HepG2 (cell line): ENCODE measurements around the gene NTRK2. TPM values are rescaled to one million over a fixed set of nuclear protein-coding genes. Genes with fewer than 3 reads are reported as not detected.

Experiments
- ATAC-seq: fragments of 200-7000 bp; cut with Tn5 transposase; 3 replicates; pipeline ENCODE4 v1.9.1; 2020; ENCODE audit warnings: mild to moderate bottlenecking, moderate library complexity
- BruUV-seq: library from RNA; stranded (reverse); fragments of 400-500 nt; replicated peaks from 2 replicates; lab custom pipeline; 2021; lab: Mats Ljungman, UMichigan
- CTCF ChIA-PET: fragments of 300-600 bp; formaldehyde crosslinking; extraction: SDS; loops from one replicate; lab custom pipeline; 2021; ENCODE audit warnings: low total read pairs, inconsistent platforms, low intra/inter-chr PET ratio; lab: Yijun Ruan, JAX
- POLR2A ChIA-PET: fragments of 350-600 bp; sonication (Branson Sonifier 250); formaldehyde crosslinking; loops from one replicate; lab custom pipeline; 2020; ENCODE audit warnings: antibody characterized with exemption, inconsistent platforms; lab: Yijun Ruan, JAX
- DNase-seq: peaks from one replicate; pipeline ENCODE4 v3.0.0-alpha.2; 2015; ENCODE audit warnings: low spot score
- FAIRE-seq: peaks from 3 replicates; lab custom pipeline; 2011; peaks lifted over from hg19 to GRCh38; lab: Jason Lieb, UNC
- H2AFZ ChIP-seq: one replicate; pipeline ENCODE4 v1.6.1; 2011; ENCODE audit warnings: low read length, inconsistent platforms
- H3K27ac ChIP-seq: fragments of 300-600 bp; 3 replicates; pipeline ENCODE4 v1.8.0; 2011; ENCODE audit warnings: mixed run types, mild to moderate bottlenecking, mixed read lengths, low read length, inconsistent platforms; ENCODE audit not compliant: insufficient read depth; ENCODE audit errors: extremely low read length
- H3K27me3 ChIP-seq, 2 experiments: fragments of 200-600 bp in 1 of 2; 2 replicates in 1 of 2; 3 replicates in 1 of 2; pipeline versions ENCODE4 v1.6.0 to v1.8.0; 2011; ENCODE audit warnings: low read length in 2 of 2, mild to moderate bottlenecking in 2 of 2, moderate library complexity in 2 of 2, inconsistent platforms in 1 of 2; ENCODE audit not compliant: insufficient read depth in 2 of 2, control insufficient read depth in 1 of 2
- H3K36me3 ChIP-seq, 2 experiments: fragments of 200-600 bp in 1 of 2; replicated peaks in 1 of 2; 2 replicates in 1 of 2; 3 replicates in 1 of 2; pipeline versions ENCODE4 v1.5.1 to v1.8.0; 2011; ENCODE audit warnings: low read length in 2 of 2, inconsistent platforms in 1 of 2; ENCODE audit not compliant: insufficient read depth in 2 of 2, control insufficient read depth in 1 of 2
- H3K4me1 ChIP-seq: 2 replicates; pipeline ENCODE4 v1.5.1; 2012; ENCODE audit warnings: low read length, inconsistent platforms; ENCODE audit not compliant: insufficient read depth
- H3K4me2 ChIP-seq: 2 replicates; pipeline ENCODE4 v1.6.0; 2011; ENCODE audit warnings: low read depth, low read length, inconsistent platforms
- H3K4me3 ChIP-seq, 3 experiments: fragments of 200-600 bp in 1 of 3; sonication (generic), shearing (Covaris generic) in 1 of 3; replicated peaks in 1 of 3; 2 replicates each; pipeline ENCODE4 v1.5.1; 2011 to 2016; ENCODE audit warnings: low read length in 3 of 3, inconsistent platforms in 2 of 3, low read depth in 2 of 3, mild to moderate bottlenecking in 2 of 3, control low read depth in 1 of 3, mixed read lengths in 1 of 3; ENCODE audit not compliant: insufficient read depth in 1 of 3
- H3K79me2 ChIP-seq: one replicate; pipeline ENCODE4 v1.6.1; 2011; ENCODE audit warnings: low read length, inconsistent platforms; ENCODE audit not compliant: insufficient read depth
- H3K9ac ChIP-seq: 2 replicates; pipeline ENCODE4 v1.6.0; 2011; ENCODE audit warnings: mild to moderate bottlenecking, low read depth, low read length, inconsistent platforms; ENCODE audit not compliant: insufficient read depth
- H3K9me3 ChIP-seq: 2 replicates; pipeline ENCODE4 v1.5.1; 2012; ENCODE audit warnings: mild to moderate bottlenecking, low read length
- H4K20me1 ChIP-seq: 2 replicates; pipeline ENCODE4 v1.6.0; 2011; ENCODE audit warnings: inconsistent platforms, mild to moderate bottlenecking, low read length, moderate library complexity; ENCODE audit not compliant: insufficient read depth
- ARNT ChIP-seq: fragments of 450-650 bp; IDR thresholded peaks from 2 replicates; pipeline ENCODE4 v1.6.1; 2017
- HOXA3 ChIP-seq: sonication (generic); formaldehyde crosslinking; IDR thresholded peaks from 2 replicates; pipeline ENCODE4 v1.5.0; 2020; ENCODE audit warnings: missing genetic modification reagents
- JUNB ChIP-seq: sonication (generic); formaldehyde crosslinking; IDR thresholded peaks from 2 replicates; pipeline ENCODE4 v1.8.0; 2022; ENCODE audit warnings: missing genetic modification reagents, mild to moderate bottlenecking, borderline replicate concordance
- KAT8 ChIP-seq: IDR thresholded peaks from 2 replicates; pipeline ENCODE4 v1.6.1; 2016; ENCODE audit warnings: missing genetic modification reagents, missing compliant biosample characterization
- NAIF1 ChIP-seq: sonication (generic); formaldehyde crosslinking; IDR thresholded peaks from 2 replicates; pipeline ENCODE4 v1.5.0; 2020; ENCODE audit warnings: mild to moderate bottlenecking, missing genetic modification reagents, borderline replicate concordance
- PCBP2 ChIP-seq: fragments of 200-400 bp; formaldehyde crosslinking; optimal IDR thresholded peaks from 2 replicates; pipeline ENCODE3; 2018; ENCODE audit warnings: low read length, low read depth; ENCODE audit not compliant: poor library complexity, severe bottlenecking
- SMARCE1 ChIP-seq: fragments of 450-650 bp; IDR thresholded peaks from 2 replicates; pipeline ENCODE4 v1.6.1; 2017; ENCODE audit warnings: borderline replicate concordance
- SYNCRIP ChIP-seq: fragments of 200-400 bp; formaldehyde crosslinking; IDR thresholded peaks from 2 replicates; pipeline ENCODE4 v1.6.1; 2018; ENCODE audit warnings: mild to moderate bottlenecking, low read depth, low read length; ENCODE audit not compliant: insufficient read depth
- TFE3 ChIP-seq: IDR thresholded peaks from 2 replicates; pipeline ENCODE4 v1.6.1; 2016
- THAP11 ChIP-seq: IDR thresholded peaks from 2 replicates; pipeline ENCODE4 v1.6.1; 2016; ENCODE audit warnings: missing biosample characterization, missing genetic modification reagents
- ZC3H4 ChIP-seq: sonication (generic); formaldehyde crosslinking; IDR thresholded peaks from 2 replicates; pipeline ENCODE4 v1.4.0; 2020; ENCODE audit warnings: missing genetic modification reagents, borderline replicate concordance
- ZNF382 ChIP-seq: sonication (generic); formaldehyde crosslinking; IDR thresholded peaks from 2 replicates; pipeline ENCODE4 v1.5.0; 2020; ENCODE audit warnings: missing genetic modification reagents, mild to moderate bottlenecking, borderline replicate concordance
- ZNF441 ChIP-seq: sonication (generic); formaldehyde crosslinking; IDR thresholded peaks from 2 replicates; pipeline ENCODE4 v1.7.0; 2021; ENCODE audit warnings: missing genetic modification reagents, borderline replicate concordance
- WGBS: methylation state at CpG from one replicate; pipeline ENCODE4 v1.1.6; 2017; ENCODE audit warnings: low lambda C conversion rate; 5-methylcytosine and 5-hydroxymethylcytosine counted together
- in situ Hi-C: cut with HindIII; loops from 2 replicates; pipeline ENCODE4 v1.10.0; 2017; ENCODE audit warnings: low pct_unique_long_range_greater_than_20kb; ENCODE audit not compliant: extremely low pct_ligation_motif_present
- intact Hi-C: fragments of 100-400 bp; cut with micrococcal nuclease; formaldehyde crosslinking; loops from one replicate; pipeline ENCODE4 v1.10.0; 2022; ENCODE audit not compliant: unreplicated experiment
- polyA plus RNA-seq, 8 experiments: library from polyadenylated mRNA; depleted of rRNA in 3 of 8; stranded (reverse) in 7 of 8; unstranded in 1 of 8; fragments of >200 nt; fragmentation: Illumina TruSeq in 4 of 8; extraction: Trizol in 4 of 8; gene quantifications; 2 replicates each; pipeline versions ENCODE4 v1.2.1 to v1.2.3, GENCODE V29; 2011 to 2016; ENCODE audit warnings: low read depth in 4 of 8, missing spikeins in 1 of 8, mixed read lengths in 1 of 8; ENCODE audit not compliant: insufficient read depth in 1 of 8
- total RNA-seq, 5 experiments: library from RNA; depleted of rRNA; stranded (reverse); fragments of >200 nt; fragmentation: Illumina TruSeq; extraction: Trizol; gene quantifications; 2 replicates each; pipeline ENCODE4 v1.2.3, GENCODE V29; 2016; ENCODE audit warnings: low read depth in 1 of 5
- TF ChIP-seq, protein P1 (sequence below): sonication (generic); formaldehyde crosslinking; IDR thresholded peaks from 2 replicates; pipeline ENCODE4 v1.4.0; 2020; ENCODE audit warnings: missing genetic modification reagents
- TF ChIP-seq, protein P2 (sequence below): sonication (generic); formaldehyde crosslinking; IDR thresholded peaks from 2 replicates; pipeline ENCODE4 v1.4.0; 2020; ENCODE audit warnings: missing genetic modification reagents, mild to moderate bottlenecking, borderline replicate concordance
- TF ChIP-seq, protein P3 (sequence below): sonication (generic); formaldehyde crosslinking; IDR thresholded peaks from 2 replicates; pipeline ENCODE4 v1.8.0; 2023; ENCODE audit warnings: mild to moderate bottlenecking, missing genetic modification reagents

NTRK2 gene
- total and polyA plus RNA-seq, 2 of the 13 experiments (the other 11 are each of a cell fraction or from before 2014, with no cell fraction given), result not detected

DNA sequence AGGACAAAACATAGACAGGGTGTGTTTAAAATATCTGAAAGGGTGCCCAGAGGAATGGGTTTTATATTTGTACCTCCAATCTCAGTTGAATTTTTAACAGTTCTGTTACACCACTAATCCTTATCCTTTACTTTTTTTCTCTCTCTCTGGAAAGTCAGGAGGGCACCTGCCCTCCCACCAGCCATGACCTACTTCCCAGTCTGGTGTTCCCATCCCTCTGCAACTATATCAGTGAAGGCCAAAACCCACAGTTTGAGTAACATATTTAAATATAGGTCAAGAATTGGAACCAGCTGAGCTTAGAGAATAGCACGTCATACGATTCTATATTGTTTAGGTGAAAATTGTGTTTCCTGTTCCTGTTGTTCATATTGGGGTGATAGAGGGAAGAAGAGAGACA is 229.8 kb downstream of the NTRK2 start:
- H3K9me3 ChIP-seq, result no peaks in the 10 kb centered on the region
- H3K4me3 ChIP-seq, result no peak overlapping the region
- CTCF ChIA-PET, result no interaction called here
- in situ Hi-C loops, result no loop called here
- intact Hi-C loops, result no loop called here
- no peaks in the 10 kb centered on the region for H4K20me1 ChIP-seq
- no peaks in the 10 kb centered on the region for H3K79me2 ChIP-seq
- no peaks in the 10 kb centered on the region for H3K36me3 ChIP-seq
- no peak overlapping the region for H3K9ac ChIP-seq
- ATAC-seq (no peak), DNase-seq (no peak), FAIRE-seq (no peak)
- no TSS peak for BruUV-seq
- H3K4me2 ChIP-seq, result no peak overlapping the region
- H3K27ac ChIP-seq, result no peak overlapping the region
- POLR2A ChIA-PET, result no interaction called here
- H3K4me1 ChIP-seq, result no peaks in the 10 kb centered on the region
- 5% methylated on average over 2 of the region's 2 CpGs for WGBS
- no peak overlapping the region for H2AFZ ChIP-seq
- no peaks in the 10 kb centered on the region; a peak in 1 of 5 replicates for H3K27me3 ChIP-seq
- no peak for TF ChIP-seq ZC3H4 (CRISPR knock-in tag)
- TF ChIP-seq HOXA3 (CRISPR knock-in tag), result no peak
- TF ChIP-seq ARNT, result no peak
- TF ChIP-seq SYNCRIP, result no peak
- TF ChIP-seq SMARCE1, result no peak
- TF ChIP-seq ZNF441, result no peak
- TF ChIP-seq KAT8 (CRISPR knock-in tag), result no peak
- TF ChIP-seq THAP11 (CRISPR knock-in tag), result no peak
- TF ChIP-seq, protein P1, sequence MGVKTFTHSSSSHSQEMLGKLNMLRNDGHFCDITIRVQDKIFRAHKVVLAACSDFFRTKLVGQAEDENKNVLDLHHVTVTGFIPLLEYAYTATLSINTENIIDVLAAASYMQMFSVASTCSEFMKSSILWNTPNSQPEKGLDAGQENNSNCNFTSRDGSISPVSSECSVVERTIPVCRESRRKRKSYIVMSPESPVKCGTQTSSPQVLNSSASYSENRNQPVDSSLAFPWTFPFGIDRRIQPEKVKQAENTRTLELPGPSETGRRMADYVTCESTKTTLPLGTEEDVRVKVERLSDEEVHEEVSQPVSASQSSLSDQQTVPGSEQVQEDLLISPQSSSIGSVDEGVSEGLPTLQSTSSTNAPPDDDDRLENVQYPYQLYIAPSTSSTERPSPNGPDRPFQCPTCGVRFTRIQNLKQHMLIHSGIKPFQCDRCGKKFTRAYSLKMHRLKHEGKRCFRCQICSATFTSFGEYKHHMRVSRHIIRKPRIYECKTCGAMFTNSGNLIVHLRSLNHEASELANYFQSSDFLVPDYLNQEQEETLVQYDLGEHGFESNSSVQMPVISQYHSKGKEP (CRISPR knock-in tag), result no peak
- no peak for TF ChIP-seq TFE3 (CRISPR knock-in tag)
- TF ChIP-seq, protein P2, sequence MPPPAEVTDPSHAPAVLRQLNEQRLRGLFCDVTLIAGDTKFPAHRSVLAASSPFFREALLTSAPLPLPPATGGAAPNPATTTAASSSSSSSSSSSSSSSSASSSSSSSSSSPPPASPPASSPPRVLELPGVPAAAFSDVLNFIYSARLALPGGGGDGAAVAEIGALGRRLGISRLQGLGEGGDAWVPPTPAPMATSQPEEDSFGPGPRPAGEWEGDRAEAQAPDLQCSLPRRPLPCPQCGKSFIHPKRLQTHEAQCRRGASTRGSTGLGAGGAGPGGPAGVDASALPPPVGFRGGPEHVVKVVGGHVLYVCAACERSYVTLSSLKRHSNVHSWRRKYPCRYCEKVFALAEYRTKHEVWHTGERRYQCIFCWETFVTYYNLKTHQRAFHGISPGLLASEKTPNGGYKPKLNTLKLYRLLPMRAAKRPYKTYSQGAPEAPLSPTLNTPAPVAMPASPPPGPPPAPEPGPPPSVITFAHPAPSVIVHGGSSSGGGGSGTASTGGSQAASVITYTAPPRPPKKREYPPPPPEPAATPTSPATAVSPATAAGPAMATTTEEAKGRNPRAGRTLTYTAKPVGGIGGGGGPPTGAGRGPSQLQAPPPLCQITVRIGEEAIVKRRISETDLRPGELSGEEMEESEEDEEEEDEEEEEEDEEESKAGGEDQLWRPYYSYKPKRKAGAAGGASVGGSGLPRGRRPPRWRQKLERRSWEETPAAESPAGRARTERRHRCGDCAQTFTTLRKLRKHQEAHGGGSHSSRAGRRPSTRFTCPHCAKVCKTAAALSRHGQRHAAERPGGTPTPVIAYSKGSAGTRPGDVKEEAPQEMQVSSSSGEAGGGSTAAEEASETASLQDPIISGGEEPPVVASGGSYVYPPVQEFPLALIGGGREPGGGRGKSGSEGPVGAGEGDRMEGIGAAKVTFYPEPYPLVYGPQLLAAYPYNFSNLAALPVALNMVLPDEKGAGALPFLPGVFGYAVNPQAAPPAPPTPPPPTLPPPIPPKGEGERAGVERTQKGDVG (CRISPR knock-in tag), result no peak
- TF ChIP-seq ZNF382 (CRISPR knock-in tag), result no peak
- TF ChIP-seq NAIF1, result no peak
- TF ChIP-seq PCBP2, result no peak
- TF ChIP-seq, protein P3, sequence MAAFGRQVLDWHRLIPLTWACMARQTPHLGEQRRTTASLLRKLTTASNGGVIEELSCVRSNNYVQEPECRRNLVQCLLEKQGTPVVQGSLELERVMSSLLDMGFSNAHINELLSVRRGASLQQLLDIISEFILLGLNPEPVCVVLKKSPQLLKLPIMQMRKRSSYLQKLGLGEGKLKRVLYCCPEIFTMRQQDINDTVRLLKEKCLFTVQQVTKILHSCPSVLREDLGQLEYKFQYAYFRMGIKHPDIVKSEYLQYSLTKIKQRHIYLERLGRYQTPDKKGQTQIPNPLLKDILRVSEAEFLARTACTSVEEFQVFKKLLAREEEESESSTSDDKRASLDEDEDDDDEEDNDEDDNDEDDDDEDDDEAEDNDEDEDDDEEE (CRISPR knock-in tag), result no peak
- no peak for TF ChIP-seq JUNB (CRISPR knock-in tag)
